ENCODE results near the gene CHRND.
"Not testable (repeated sequence)": the region's sequence is repeated elsewhere in the genome, so short reads cannot be mapped to it uniquely, and the experiment has no call there.

The CHRND gene

GRCh38 chr2:232543928-232544631 is 18.1 kb downstream of the CHRND start:
- no peak for DNase-seq

GRCh38 chr2:232544674-232545073 is 18.7 kb downstream of the CHRND start:
- no peak for DNase-seq

- DNase-seq: no peak
These were observed 19.8 kb downstream of the CHRND start for GRCh38 chr2:232545511-232546375.

- DNase-seq: no peak
These were observed 22.0 kb downstream of the CHRND start for GRCh38 chr2:232547991-232548390.

GRCh38 chr2:232549655-232550353 is 23.8 kb downstream of the CHRND start:
- DNase-seq: peak in 1 of 2 donors; percentile 4

- peak; percentile 91 to 92 for DNase-seq
These were observed 24.6 kb downstream of the CHRND start, which contains the start of the genes EIF4E2 and TIGD1 for GRCh38 chr2:232550354-232551249. Gene EIF4E2 (plus strand): TSS chr2:232550689. CDS start chr2:232550725, 36 bp downstream. Gene TIGD1 (minus strand): TSS chr2:232550557. CDS start chr2:232549882, 675 bp downstream.

GRCh38 chr2:232551250-232551638 is 25.3 kb downstream of the CHRND start:
- DNase-seq: no peak

GRCh38 chr2:232551776-232552175 is 25.8 kb downstream of the CHRND start:
- DNase-seq: no peak

- DNase-seq: no peak
These were observed 30.5 kb downstream of the CHRND start for GRCh38 chr2:232556426-232556825.

GRCh38 chr2:232562515-232563151 is 36.7 kb downstream of the CHRND start:
- DNase-seq: no peak

- no peak for DNase-seq
These were observed 37.6 kb downstream of the CHRND start for GRCh38 chr2:232563580-232563979.

- DNase-seq: no peak
These were observed 41.8 kb downstream of the CHRND start for GRCh38 chr2:232567721-232568120.

- no peak for DNase-seq
These were observed 42.2 kb downstream of the CHRND start for GRCh38 chr2:232568161-232568560.

GRCh38 chr2:232569541-232569940 is 43.6 kb downstream of the CHRND start:
- DNase-seq: no peak

- not testable (repeated sequence) for DNase-seq
These were observed 44.5 kb downstream of the CHRND start for GRCh38 chr2:232570481-232570880.

GRCh38 chr2:232571026-232571474 is 45.1 kb downstream of the CHRND start:
- DNase-seq: no peak

- DNase-seq: no peak
These were observed 47.1 kb downstream of the CHRND start for GRCh38 chr2:232573042-232573441.

- no peak for DNase-seq
These were observed 47.9 kb downstream of the CHRND start for GRCh38 chr2:232573771-232574435.

GRCh38 chr2:232574674-232575403 is 48.9 kb downstream of the CHRND start:
- no peak for DNase-seq

GRCh38 chr2:232575404-232575746 is 49.4 kb downstream of the CHRND start:
- no peak for DNase-seq

Measured in CD4-positive, alpha-beta T cell treated with Interleukin-4 for 1 hour (primary cell).